ENCODE data around the gene SREBF2. TPM values are rescaled to one million over a fixed set of nuclear protein-coding genes. Genes with fewer than 3 reads are reported as not detected.
A peak's percentile ranks its signal among the peaks of the same experiment; 100 is the strongest.
"Not testable (repeated sequence)": the region's sequence is repeated elsewhere in the genome, so short reads cannot be mapped to it uniquely, and the experiment has no call there.

The SREBF2 gene
- total RNA-seq, 2 donors from 2014 or later = 127 to 131 TPM

DNA sequence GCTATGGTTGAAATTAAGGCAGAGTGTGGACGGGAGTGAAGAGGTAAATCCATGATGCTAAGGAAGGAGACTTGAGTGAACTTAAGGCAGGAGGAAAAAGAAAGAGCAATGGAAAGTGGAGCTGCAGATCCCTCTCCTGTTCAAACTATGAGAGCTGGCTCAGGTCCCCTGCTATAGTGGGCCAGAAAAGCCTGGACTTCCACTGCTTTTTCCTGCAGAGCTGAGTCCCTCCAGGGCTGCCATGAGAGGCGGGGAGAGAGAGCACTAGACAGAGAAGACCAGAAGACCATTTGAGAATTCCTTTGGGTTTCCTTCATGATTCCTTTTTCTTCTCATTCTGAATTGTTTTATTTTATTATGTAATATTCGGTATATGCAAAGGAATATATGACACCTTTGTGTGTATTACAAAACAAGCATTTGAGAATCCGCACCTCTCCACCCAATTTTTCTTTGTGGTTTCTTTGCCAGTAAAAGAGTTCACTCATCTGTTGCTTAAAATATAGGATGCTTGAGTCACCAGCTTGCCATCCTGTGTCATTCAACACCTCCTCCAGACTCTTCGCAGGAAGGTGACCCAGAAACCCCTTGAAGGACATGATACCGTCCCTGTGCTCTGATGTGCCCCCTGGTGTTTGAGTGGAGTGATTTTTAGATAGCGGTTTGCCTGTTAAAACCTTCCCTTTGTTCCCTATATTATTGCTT, 24.4 kb downstream of the SREBF2 start:
- DNase-seq (peak; percentile 82 to 89), ATAC-seq (replicated peaks in 1 of 2) (peak; percentile 57 to 70)
- Mint-ChIP-seq H3K27me3 (ENCODE audit: low read depth) (no peaks in the 10 kb centered on the region), H3K9me3 (no peaks in the 10 kb centered on the region), H3K4me1 (ENCODE audit: low read depth) (peaks cover 94% of the 10 kb centered on the region), H3K27ac (peak overlapping the region; percentile 93), H3K36me3 (ENCODE audit: insufficient read depth in 2 of 2) (peaks cover 4 to 11% of the 10 kb centered on the region in 2 donors), H3K4me3 (peak overlapping the region; percentile 71 to 77)

DNA sequence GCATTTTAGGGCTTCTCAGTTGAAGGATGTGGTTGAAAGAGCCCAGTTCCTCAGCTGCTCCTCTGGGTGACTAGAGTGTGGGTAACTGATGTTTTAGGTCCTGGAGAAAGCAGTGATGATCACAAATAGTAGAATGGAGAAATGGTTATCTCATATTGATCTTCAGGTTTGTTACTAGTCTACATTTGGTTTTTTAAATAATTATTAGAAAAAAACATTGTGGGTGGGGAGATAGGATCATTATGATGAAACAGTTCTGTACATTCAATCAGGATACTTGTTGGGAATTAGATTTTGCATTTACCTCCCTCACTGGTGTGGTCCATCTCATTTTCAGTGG, 24.9 kb downstream of the SREBF2 start:
- ATAC-seq (replicated peaks in 1 of 2) (no peak), DNase-seq (no peak)
- Mint-ChIP-seq H3K4me1 (ENCODE audit: low read depth) (peaks cover 95% of the 10 kb centered on the region), H3K27me3 (ENCODE audit: low read depth) (no peaks in the 10 kb centered on the region), H3K9me3 (no peaks in the 10 kb centered on the region), H3K4me3 (peak overlapping the region; percentile 71 to 84), H3K36me3 (ENCODE audit: insufficient read depth in 2 of 2) (peaks cover 4 to 8% of the 10 kb centered on the region in 2 donors), H3K27ac (peak overlapping the region; percentile 93)

DNA sequence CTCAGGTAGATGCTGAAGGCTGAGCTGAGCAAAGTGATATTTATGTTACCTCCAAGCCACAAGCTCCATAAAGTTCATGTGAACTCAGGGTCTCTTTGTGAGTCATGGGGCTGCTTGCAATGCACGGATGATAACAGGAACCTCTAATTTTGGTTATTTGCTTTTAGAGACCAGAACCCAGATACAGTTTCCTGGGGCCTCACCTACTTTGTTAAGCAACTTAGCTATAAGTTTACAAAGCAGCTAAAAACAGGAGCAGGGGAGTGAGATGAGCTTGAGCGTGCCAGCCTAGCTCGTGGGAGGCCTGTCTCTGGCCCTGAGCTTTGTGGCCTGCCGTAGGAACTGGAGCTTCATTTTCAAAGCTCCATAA, 29.2 kb downstream of the SREBF2 start:
- ATAC-seq (replicated peaks in 1 of 2) (peak; percentile 55 to 65), DNase-seq (peak; percentile 54 to 74)
- Mint-ChIP-seq H3K27me3 (ENCODE audit: low read depth) (no peaks in the 10 kb centered on the region), H3K9me3 (no peaks in the 10 kb centered on the region), H3K36me3 (ENCODE audit: insufficient read depth in 2 of 2) (peaks cover 6 to 16% of the 10 kb centered on the region in 2 donors), H3K4me3 (peak overlapping the region; percentile 80 to 90), H3K27ac (peak overlapping the region; percentile 98), H3K4me1 (ENCODE audit: low read depth) (peaks cover 96% of the 10 kb centered on the region)

DNA sequence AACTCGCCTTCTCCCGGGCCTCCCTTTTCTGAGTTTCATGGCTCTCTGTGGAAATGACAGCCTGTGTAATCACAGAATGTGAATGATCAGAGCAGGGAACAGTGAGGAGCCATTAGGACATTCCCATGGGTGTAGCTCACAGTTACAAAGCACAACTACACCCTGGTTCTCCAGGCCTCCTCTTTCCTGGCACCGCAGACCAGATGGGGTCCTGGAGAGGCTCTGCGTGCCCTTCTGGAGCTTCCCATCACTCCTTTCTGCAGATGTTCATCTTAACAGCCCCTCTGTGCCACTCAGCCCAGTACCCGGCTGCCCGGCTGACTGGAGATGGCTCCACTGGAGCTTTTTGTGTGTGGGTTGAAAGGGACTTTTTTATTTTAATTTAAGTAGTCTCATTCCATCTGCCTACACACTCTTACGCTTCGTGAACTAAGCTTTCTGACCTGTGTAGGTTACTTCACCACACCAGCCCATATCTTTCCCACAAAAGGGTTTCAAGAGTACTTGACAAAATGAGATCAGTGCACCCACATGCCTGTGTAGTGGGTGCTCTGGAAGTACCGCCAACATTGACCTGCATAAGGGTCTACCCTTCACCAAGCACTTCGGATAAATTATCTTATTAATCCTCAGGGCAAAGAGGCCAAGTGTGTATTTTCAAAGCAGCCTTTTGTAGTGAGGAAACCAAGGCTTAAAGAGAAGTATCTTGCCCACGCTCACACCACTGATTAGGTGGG, 29.8 kb downstream of the SREBF2 start:
- H3K36me3 Mint-ChIP-seq (ENCODE audit: insufficient read depth in 2 of 2) = peaks cover 6 to 16% of the 10 kb centered on the region in 2 donors
- ATAC-seq (replicated peaks in 1 of 2) = peak; percentile 69 to 76
- no peaks in the 10 kb centered on the region for H3K27me3 Mint-ChIP-seq (ENCODE audit: low read depth)
- H3K27ac Mint-ChIP-seq = peak overlapping the region; percentile 98
- peak overlapping the region; percentile 80 to 90 for H3K4me3 Mint-ChIP-seq
- peak; percentile 71 to 83 for DNase-seq
- H3K9me3 Mint-ChIP-seq = no peaks in the 10 kb centered on the region
- peaks cover 90% of the 10 kb centered on the region for H3K4me1 Mint-ChIP-seq (ENCODE audit: low read depth)

DNA sequence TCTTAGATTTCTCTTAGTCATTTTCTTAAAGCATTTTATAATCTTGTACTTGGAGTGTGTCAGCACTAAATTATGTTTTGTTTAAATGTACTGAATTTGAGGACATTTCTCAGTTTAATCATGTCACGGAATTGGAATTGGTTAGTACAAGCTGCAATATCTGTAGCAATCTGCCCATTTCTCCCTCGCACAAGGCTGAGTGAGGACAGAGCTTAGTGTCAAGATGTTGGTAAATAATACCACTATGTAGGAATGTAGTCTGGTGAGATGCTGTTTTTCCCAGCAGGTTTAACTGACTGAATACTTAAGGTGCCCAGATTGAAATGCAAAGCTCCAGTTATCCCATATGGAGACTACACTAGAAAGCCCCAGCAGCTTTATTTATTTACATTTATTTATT, 30.6 kb downstream of the SREBF2 start:
- ATAC-seq (replicated peaks in 1 of 2) = no peak
- Mint-ChIP-seq H3K36me3 (ENCODE audit: insufficient read depth in 2 of 2) (peaks cover 6 to 16% of the 10 kb centered on the region in 2 donors), H3K4me1 (ENCODE audit: low read depth) (peaks cover 83% of the 10 kb centered on the region), H3K9me3 (no peaks in the 10 kb centered on the region), H3K27ac (peak overlapping the region; percentile 98), H3K27me3 (ENCODE audit: low read depth) (no peaks in the 10 kb centered on the region), H3K4me3 (peak overlapping the region; percentile 80 to 90)
- DNase-seq = no peak

DNA sequence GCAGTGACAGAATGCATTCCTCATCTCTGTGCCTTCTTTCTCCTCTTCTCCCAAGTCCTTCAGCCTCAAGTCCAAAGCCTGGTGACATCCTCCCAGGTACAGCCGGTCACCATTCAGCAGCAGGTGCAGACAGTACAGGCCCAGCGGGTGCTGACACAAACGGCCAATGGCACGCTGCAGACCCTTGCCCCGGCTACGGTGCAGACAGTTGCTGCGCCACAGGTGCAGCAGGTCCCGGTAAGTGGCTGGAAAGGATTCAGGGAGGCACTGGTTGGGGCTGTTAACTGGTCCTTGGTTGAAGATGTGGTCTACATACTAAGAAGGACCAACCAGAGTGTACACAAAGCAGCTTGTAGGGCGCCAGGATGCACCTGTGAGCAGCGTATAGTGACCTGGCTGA, 35.7 kb downstream of the SREBF2 start:
- Mint-ChIP-seq H3K4me1 (ENCODE audit: low read depth) (peaks cover 66% of the 10 kb centered on the region), H3K27ac (no peak overlapping the region), H3K4me3 (no peak overlapping the region), H3K36me3 (ENCODE audit: insufficient read depth in 2 of 2) (peaks cover 10 to 36% of the 10 kb centered on the region in 2 donors), H3K27me3 (ENCODE audit: low read depth) (no peaks in the 10 kb centered on the region), H3K9me3 (no peaks in the 10 kb centered on the region)
- no peak for ATAC-seq (replicated peaks in 1 of 2)
- no peak for DNase-seq

DNA sequence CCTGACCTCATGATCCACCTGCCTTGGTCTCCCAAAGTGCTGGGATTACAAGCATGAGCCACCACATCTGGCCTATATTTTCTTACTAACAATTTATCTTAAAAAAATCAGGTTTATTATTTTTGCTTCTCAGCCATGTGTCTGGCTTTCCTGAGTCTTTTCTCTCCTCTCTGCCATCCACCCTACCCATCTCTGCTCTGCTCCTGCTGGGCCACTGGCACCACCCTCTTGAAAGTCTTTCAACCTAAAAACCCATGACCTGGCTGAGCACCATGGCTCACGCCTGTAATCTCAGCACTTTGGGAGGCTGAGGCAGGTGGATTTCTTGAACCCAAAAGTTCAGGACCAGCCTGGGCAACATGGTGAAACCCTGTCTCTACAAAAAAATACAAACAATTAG, 37.2 kb downstream of the SREBF2 start:
- H3K27ac Mint-ChIP-seq; H3K27me3 Mint-ChIP-seq (ENCODE audit: low read depth); H3K9me3 Mint-ChIP-seq; H3K4me3 Mint-ChIP-seq; ATAC-seq (replicated peaks in 1 of 2); DNase-seq: not testable (repeated sequence)
- peaks cover 11 to 44% of the 10 kb centered on the region in 2 donors for H3K36me3 Mint-ChIP-seq (ENCODE audit: insufficient read depth in 2 of 2)
- H3K4me1 Mint-ChIP-seq (ENCODE audit: low read depth) = peaks cover 68% of the 10 kb centered on the region

DNA sequence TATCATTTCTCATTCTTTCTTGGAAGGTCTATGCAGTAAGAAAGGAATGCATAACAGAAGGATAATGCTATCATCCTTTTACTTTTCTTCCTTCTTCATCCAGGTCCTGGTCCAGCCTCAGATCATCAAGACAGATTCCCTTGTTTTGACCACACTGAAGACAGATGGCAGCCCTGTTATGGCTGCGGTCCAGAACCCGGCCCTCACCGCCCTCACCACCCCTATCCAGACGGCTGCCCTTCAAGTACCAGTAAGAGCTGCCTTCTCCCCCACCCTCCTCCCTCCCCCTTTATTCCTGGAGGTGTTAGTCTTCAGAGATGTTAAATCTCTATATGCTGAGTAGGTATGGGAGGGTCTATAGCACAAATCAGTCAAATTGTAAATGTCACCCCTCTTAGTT, 37.9 kb downstream of the SREBF2 start:
- Mint-ChIP-seq H3K4me1 (ENCODE audit: low read depth) (peaks cover 68% of the 10 kb centered on the region), H3K27me3 (ENCODE audit: low read depth) (no peaks in the 10 kb centered on the region), H3K4me3 (no peak overlapping the region), H3K27ac (no peak overlapping the region), H3K9me3 (no peaks in the 10 kb centered on the region), H3K36me3 (ENCODE audit: insufficient read depth in 2 of 2) (peaks cover 12 to 50% of the 10 kb centered on the region in 2 donors)
- ATAC-seq (replicated peaks in 1 of 2) (no peak), DNase-seq (no peak)

DNA sequence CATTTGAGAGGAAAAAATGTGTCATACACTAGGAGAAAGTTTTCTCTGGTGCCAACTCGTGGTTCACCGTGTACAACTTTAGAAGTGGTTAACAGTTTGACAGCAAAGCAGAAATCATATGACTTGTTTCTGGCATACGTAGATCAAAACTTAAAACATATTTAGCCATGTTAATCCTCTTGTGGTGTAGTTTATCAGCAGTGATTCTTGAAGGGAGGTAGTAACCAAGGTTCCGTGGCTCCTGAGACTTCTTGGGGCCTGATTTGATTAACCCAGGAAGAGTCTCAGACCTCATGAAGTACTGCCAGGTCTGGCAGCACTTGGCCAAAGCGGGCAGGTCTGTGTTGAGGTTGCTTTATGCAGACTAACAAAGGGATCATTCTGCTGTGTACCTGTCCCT, 40.5 kb downstream of the SREBF2 start:
- H3K27ac Mint-ChIP-seq = peak overlapping the region; percentile 96
- no peaks in the 10 kb centered on the region for H3K9me3 Mint-ChIP-seq
- peak overlapping the region; percentile 69 to 83 for H3K4me3 Mint-ChIP-seq
- peaks cover 15 to 52% of the 10 kb centered on the region in 2 donors for H3K36me3 Mint-ChIP-seq (ENCODE audit: insufficient read depth in 2 of 2)
- H3K27me3 Mint-ChIP-seq (ENCODE audit: low read depth) = no peaks in the 10 kb centered on the region
- peak; percentile 91 to 94 for ATAC-seq (replicated peaks in 1 of 2)
- H3K4me1 Mint-ChIP-seq (ENCODE audit: low read depth) = peaks cover 82% of the 10 kb centered on the region
- DNase-seq = peak; percentile 60 to 72

DNA sequence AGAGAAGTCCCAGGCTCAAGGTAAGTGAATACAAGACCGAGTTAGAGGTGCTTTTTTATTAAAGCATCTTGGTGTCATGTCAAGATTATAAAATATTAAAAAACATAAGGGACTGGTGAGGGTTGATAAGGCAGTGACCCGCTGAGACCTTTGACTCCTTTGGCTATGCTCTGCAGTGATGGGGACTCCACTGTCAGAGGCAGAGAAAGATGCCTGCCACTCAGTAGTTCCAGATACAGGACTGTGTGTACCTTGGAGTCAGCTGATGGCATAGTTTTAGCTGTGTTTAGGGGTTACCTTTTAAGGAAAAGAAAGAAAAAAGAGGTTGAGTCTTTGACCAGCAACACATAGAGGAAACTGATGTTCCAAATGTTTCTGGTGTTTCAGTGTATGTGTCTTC, 41.2 kb downstream of the SREBF2 start:
- Mint-ChIP-seq H3K27me3 (ENCODE audit: low read depth) (no peaks in the 10 kb centered on the region), H3K36me3 (ENCODE audit: insufficient read depth in 2 of 2) (peaks cover 20 to 55% of the 10 kb centered on the region in 2 donors), H3K9me3 (no peaks in the 10 kb centered on the region), H3K27ac (peak overlapping the region; percentile 96), H3K4me3 (peak overlapping the region; percentile 69 to 83), H3K4me1 (ENCODE audit: low read depth) (peaks cover 83% of the 10 kb centered on the region)
- DNase-seq (no peak), ATAC-seq (replicated peaks in 1 of 2) (no peak)

DNA sequence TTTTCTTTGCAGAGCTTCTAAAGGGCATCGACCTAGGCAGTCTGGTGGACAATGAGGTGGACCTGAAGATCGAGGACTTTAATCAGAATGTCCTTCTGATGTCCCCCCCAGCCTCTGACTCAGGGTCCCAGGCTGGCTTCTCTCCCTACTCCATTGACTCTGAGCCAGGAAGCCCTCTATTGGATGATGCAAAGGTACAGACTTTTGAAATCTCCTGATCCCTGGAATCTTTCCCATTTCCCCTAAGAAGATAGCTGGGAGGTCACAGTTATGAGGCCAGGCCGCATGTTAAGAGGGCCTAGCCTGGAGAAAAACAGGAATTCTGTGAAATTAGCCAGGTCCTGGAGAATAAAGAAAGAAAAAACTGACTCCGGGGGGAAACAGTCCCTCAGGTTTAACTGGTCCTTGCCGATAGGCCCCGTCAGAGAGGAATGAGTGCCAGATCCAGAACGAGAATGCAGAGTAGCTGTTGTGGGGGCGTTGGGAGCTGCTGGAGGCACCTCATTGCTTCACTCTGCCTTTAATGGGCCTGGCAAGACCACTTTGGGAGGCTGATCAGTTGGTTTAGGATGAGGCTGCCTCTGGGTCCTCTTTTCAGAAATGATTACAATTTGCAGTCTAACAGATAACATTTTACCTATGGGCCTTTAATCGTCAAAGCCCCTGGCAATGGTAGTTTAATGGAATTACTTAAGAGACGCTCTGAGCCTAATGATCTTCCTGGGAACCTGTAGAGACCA, 42.8 kb downstream of the SREBF2 start:
- Mint-ChIP-seq H3K4me3 (peak overlapping the region; percentile 70 to 83), H3K4me1 (ENCODE audit: low read depth) (peaks cover 78% of the 10 kb centered on the region), H3K27me3 (ENCODE audit: low read depth) (no peaks in the 10 kb centered on the region), H3K27ac (peak overlapping the region; percentile 85), H3K9me3 (no peaks in the 10 kb centered on the region), H3K36me3 (ENCODE audit: insufficient read depth in 2 of 2) (peaks cover 21 to 55% of the 10 kb centered on the region in 2 donors)
- ATAC-seq (replicated peaks in 1 of 2) (no peak), DNase-seq (no peak)

DNA sequence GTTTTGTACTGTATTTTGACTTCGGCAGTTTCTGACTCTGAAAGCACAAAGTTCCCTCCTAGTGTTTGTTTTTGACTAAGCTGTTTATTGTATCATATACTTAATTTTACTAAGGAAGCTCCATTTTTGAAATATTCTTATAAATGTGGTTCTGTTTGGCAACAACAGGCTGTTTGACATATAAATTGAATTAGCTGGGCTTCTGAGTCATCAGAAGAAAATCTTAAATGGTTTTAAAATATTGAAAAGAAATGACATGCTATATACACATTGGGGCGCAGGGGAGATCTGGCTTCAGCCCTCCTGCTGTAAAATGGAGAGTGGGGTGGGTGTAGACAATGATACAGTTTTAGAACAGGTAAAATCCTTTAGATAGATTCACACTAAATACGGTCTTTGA, 43.4 kb downstream of the SREBF2 start:
- H3K9me3 Mint-ChIP-seq = no peaks in the 10 kb centered on the region
- ATAC-seq (replicated peaks in 1 of 2) = no peak
- peak overlapping the region; percentile 70 to 83 for H3K4me3 Mint-ChIP-seq
- no peaks in the 10 kb centered on the region for H3K27me3 Mint-ChIP-seq (ENCODE audit: low read depth)
- DNase-seq = no peak
- peak overlapping the region; percentile 85 for H3K27ac Mint-ChIP-seq
- peaks cover 73% of the 10 kb centered on the region for H3K4me1 Mint-ChIP-seq (ENCODE audit: low read depth)
- H3K36me3 Mint-ChIP-seq (ENCODE audit: insufficient read depth in 2 of 2) = peaks cover 23 to 54% of the 10 kb centered on the region in 2 donors

DNA sequence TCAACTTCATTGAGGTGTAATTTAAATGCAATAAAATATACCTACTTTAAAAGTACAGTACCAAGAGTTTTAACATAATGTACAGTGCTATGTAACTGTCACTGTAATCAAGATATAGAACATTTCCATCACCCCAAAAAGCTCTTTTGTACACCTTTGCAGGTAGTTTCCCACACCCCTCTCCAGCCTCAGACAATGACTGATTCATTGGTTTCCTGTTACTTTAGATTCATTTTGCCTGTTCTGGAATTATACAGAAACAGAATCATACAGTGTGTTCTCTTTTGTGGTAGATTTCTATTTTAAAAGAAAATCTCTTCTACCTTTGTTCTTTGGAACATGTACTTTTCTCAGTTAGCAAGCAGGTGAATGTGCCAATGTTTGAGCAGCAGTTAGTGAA, 43.8 kb downstream of the SREBF2 start:
- H3K4me3 Mint-ChIP-seq = peak overlapping the region; percentile 70 to 83
- ATAC-seq (replicated peaks in 1 of 2) = peak; percentile 26 to 29

More for the DNA sequence above, 43.8 kb downstream of the SREBF2 start:
- Mint-ChIP-seq H3K36me3 (ENCODE audit: insufficient read depth in 2 of 2) (peaks cover 23 to 55% of the 10 kb centered on the region in 2 donors), H3K27me3 (ENCODE audit: low read depth) (no peaks in the 10 kb centered on the region), H3K4me1 (ENCODE audit: low read depth) (peaks cover 73% of the 10 kb centered on the region), H3K27ac (peak overlapping the region; percentile 85), H3K9me3 (no peaks in the 10 kb centered on the region)
- no peak for DNase-seq
